GM18951 (cell line): ENCODE data around the gene RPL22L1.

ENCODE experiments used
- POLR2A ChIP-seq: IDR thresholded peaks from 4 replicates; pipeline ENCODE4 v1.6.1; 2011; ENCODE audit warnings: mild to moderate bottlenecking; ENCODE audit not compliant: insufficient read length, insufficient read depth; ENCODE audit errors: extremely low read depth
- in situ Hi-C: fragments of 300-500 bp; cut with MboI; formaldehyde crosslinking; loops from one replicate; pipeline ENCODE4 v1.12.0; 2022; ENCODE audit warnings: low sequenced_read_pairs, mixed read lengths, inconsistent platforms; ENCODE audit not compliant: unreplicated experiment

Gene RPL22L1

GRCh38 chr3:170865209-170866094 lies 4.5 kb downstream of the RPL22L1 start:
- in situ Hi-C loops = no loop called here
- peak; percentile 24 for TF ChIP-seq POLR2A

- no peak for TF ChIP-seq POLR2A
- in situ Hi-C loops = no loop called here
Observed at GRCh38 chr3:170864525-170865208, 5.3 kb downstream of the RPL22L1 start.

DNA sequence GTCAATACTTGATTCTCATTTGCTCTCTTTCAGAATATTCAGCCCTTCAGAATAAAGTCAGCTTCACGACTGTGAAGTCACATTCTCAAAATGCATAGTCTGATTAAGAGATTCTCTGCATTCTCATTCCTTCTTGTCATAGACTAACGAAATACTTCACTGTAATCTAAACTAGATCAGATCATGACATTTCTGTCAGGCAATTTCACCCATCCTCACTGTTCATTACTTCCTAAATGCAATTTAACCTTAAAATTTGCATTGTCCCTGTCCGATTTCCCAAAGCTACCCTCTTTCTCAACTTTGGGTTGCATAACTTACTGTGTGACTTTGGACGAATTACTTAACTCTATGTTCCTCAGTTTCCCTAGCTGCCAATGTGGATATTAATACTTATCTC lies 6.2 kb downstream of the RPL22L1 start:
- no peak for TF ChIP-seq POLR2A
- in situ Hi-C loops = no loop called here

- in situ Hi-C loops = no loop called here
- TF ChIP-seq POLR2A = no peak
Observed at GRCh38 chr3:170862618-170863374, 7.2 kb downstream of the RPL22L1 start.

GRCh38 chr3:170858599-170858998 lies 11.4 kb downstream of the RPL22L1 start:
- in situ Hi-C loops = no loop called here
- TF ChIP-seq POLR2A = no peak

DNA sequence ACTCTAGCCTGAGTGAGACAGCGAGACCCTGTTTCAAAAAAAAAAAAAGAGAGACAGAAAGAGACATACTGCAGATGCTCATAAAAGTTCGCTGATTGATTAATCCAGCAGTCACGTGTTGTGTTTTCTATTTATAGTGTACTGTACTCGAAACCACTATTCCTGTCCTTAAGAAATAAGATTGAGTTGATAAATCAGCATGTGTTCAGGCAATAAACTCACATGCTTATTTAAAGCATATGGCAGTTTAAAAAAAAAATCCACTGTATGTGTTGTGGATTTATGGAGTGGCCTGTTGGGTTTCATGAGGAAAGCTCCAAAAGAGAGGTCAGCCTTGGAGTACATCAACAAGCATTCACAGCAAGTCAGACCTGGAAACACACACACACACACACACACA lies 17.7 kb downstream of the RPL22L1 start:
- in situ Hi-C loops = no loop called here
- no peak for TF ChIP-seq POLR2A

GRCh38 chr3:170848292-170848917 lies 21.6 kb downstream of the RPL22L1 start:
- in situ Hi-C loops = no loop called here
- TF ChIP-seq POLR2A = no peak

GRCh38 chr3:170844377-170844776 lies 25.6 kb downstream of the RPL22L1 start:
- TF ChIP-seq POLR2A = no peak
- in situ Hi-C loops = no loop called here

- in situ Hi-C loops = no loop called here
- no peak for TF ChIP-seq POLR2A
Observed at GRCh38 chr3:170840291-170840859, 29.6 kb downstream of the RPL22L1 start.

- in situ Hi-C loops = no loop called here
- TF ChIP-seq POLR2A = no peak
Observed at GRCh38 chr3:170839518-170840100, 30.4 kb downstream of the RPL22L1 start.

GRCh38 chr3:170836491-170836890 lies 33.5 kb downstream of the RPL22L1 start:
- no peak for TF ChIP-seq POLR2A
- in situ Hi-C loops = no loop called here

DNA sequence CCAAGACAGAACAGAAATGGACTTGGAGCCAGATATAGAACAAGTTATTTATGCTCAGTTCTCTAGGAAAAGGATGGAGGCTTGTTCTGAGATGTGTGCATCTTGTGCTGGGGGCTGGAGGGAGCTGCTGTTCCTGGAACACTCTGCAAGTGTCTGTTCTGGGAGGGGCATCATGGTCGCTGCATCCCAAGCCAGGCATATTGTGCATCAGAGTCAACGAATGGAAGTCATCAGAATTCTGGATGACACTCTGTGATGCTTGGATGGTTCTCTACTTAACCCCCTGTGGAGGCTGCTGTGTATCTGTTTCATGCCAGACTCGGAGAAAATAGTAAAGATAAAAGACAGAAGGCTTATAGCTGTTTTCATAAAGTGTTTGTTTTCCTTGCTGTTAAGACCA lies 34.7 kb downstream of the RPL22L1 start:
- no peak for TF ChIP-seq POLR2A
- in situ Hi-C loops = no loop called here
